SK-N-SH (cell line): ENCODE data around the gene F2RL3.

Experiments
- CTCF ChIP-seq: fragments of 200-600 bp; sonication (generic); IDR thresholded peaks from 2 replicates; pipeline ENCODE4 v1.6.1; 2017; ENCODE audit warnings: antibody characterized with exemption, mild to moderate bottlenecking, moderate library complexity
- TEAD4 ChIP-seq: IDR thresholded peaks from 2 replicates; pipeline ENCODE4 v1.4.0; 2012; ENCODE audit warnings: mild to moderate bottlenecking, borderline replicate concordance; ENCODE audit not compliant: insufficient read depth

- TF ChIP-seq CTCF (no peak), TEAD4 (no peak)
Observed at GRCh38 chr19:16936901-16937300, 48.1 kb downstream of the F2RL3 start.
